Mucosa of rectum (tissue), 2 donors: Measurements from ENCODE around the gene SETBP1.

Source experiments
- H3K27ac ChIP-seq, 2 donors: one replicate each; pipeline ENCODE4 v1.7.0; 2013; ENCODE audit warnings: inconsistent platforms in 2 of 2, low read depth in 2 of 2, low read length in 2 of 2
- H3K27me3 ChIP-seq, 2 donors: one replicate each; pipeline ENCODE4 v1.7.0; 2013; ENCODE audit warnings: low read length in 2 of 2; ENCODE audit not compliant: control insufficient read depth in 2 of 2, insufficient read depth in 2 of 2
- H3K36me3 ChIP-seq, 2 donors: one replicate each; pipeline ENCODE4 v1.7.0; 2013; ENCODE audit warnings: low read length in 2 of 2; ENCODE audit not compliant: control insufficient read depth in 2 of 2, insufficient read depth in 2 of 2
- H3K4me1 ChIP-seq, 2 donors: one replicate each; pipeline ENCODE4 v1.7.0; 2013; ENCODE audit warnings: low read length in 2 of 2, mild to moderate bottlenecking in 1 of 2; ENCODE audit not compliant: control insufficient read depth in 2 of 2, insufficient read depth in 2 of 2
- H3K4me3 ChIP-seq, 2 donors: one replicate each; pipeline ENCODE4 v1.7.0; 2013; ENCODE audit warnings: low read length in 2 of 2
- H3K9ac ChIP-seq, 2 donors: one replicate each; pipeline ENCODE4 v1.7.0; 2013; ENCODE audit warnings: low read length in 2 of 2, low read depth in 1 of 2, mild to moderate bottlenecking in 1 of 2
- H3K9me3 ChIP-seq, 2 donors: one replicate each; pipeline ENCODE4 v1.7.0; 2013; ENCODE audit warnings: low read length in 2 of 2; ENCODE audit not compliant: control insufficient read depth in 2 of 2
- donor health status: healthy.
- donor health status: Normal muscosa, but diverticular disease.

The SETBP1 gene

DNA sequence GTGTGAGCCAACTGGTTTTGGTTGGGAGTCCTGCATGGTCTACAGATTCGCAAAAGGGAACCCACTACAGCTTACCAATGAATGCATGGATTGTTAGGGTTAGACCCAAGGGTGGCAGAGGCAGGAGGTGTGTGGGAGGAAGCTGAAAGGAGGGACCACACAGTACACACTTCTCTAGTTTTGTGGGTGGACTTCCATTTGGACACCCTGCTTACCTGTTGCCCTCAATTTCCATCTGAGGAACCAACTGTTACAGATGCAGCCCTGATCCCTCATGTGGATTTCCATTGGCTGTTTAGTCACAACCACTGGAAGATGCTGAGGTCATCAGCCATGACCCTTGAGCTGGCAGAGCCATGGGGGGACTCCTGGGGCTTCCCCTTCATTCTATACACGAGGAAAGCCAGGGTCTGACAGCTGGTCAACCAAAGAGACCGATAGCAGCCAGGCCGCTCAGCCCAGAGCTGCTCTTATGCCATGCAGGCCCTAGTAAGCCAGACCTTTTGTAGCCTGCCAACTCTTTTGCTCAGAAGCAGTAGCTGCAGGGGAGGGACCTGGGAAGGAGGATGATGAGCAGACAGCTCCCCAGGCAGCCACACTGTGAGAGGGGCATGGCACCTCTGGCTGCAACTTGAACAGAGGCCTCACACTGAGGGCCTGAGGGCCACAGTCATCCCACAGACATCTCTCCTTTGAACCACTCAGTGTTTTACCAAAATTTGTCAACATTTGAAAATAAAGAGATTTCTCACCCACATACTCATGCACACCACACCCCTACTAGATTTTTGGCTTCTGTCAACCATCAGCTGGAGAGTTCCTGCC is 162.1 kb downstream of the SETBP1 start:
- Histone ChIP-seq H3K4me3 (no peak overlapping the region), H3K4me1 (peaks cover 12 to 16% of the 10 kb centered on the region in 2 donors), H3K27ac (no peak overlapping the region), H3K27me3 (no peaks in the 10 kb centered on the region), H3K9ac (no peak overlapping the region), H3K9me3 (no peaks in the 10 kb centered on the region), H3K36me3 (no peaks in the 10 kb centered on the region)

DNA sequence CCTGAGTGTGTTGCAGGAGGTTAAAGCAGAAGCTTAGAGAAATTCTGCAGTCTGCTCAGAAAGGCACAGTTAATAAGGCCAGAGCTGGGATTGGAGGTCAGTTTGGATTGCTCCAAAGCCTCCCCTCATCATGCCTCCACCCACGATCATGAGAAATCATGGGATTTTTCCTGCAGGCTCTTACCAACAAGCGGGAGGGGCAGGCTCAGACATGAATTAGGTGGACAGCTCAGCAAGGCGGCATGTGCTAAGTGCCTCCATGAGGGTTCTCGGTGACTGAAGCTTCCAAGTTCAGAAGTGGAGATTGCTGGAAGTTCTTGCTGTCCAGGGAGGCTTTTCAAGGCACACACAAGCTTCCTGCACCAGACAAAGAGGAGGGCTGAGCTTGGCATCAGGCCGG is 163.8 kb downstream of the SETBP1 start:
- Histone ChIP-seq H3K36me3 (no peaks in the 10 kb centered on the region), H3K9ac (no peak overlapping the region), H3K27ac (no peak overlapping the region), H3K27me3 (no peaks in the 10 kb centered on the region), H3K9me3 (no peaks in the 10 kb centered on the region), H3K4me3 (no peak overlapping the region), H3K4me1 (peaks cover 5 to 9% of the 10 kb centered on the region in 2 donors)

DNA sequence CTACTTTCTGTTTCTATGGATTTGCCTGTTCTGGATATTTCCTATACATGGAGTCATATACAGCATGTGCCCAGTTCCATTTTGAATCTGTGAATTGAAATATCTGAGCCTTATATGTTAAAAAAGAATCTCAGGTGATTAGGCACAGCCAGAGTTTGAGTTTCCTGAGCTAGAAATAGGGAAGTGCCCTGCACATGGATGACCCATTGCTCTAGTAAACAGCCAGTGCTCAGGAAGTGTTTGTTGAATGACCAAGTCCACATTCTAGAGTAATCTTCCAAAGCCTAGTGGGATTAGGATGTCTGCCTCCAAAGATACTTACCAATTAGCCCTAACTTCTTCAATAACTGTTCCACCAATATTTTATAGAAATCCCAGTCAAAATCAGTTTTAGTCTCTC is 165.8 kb downstream of the SETBP1 start:
- H3K36me3 ChIP-seq: no peaks in the 10 kb centered on the region
- H3K4me3 ChIP-seq: no peak overlapping the region
- no peak overlapping the region for H3K9ac ChIP-seq
- no peaks in the 10 kb centered on the region for H3K4me1 ChIP-seq
- H3K27me3 ChIP-seq: no peaks in the 10 kb centered on the region
- H3K27ac ChIP-seq: no peak overlapping the region
- no peaks in the 10 kb centered on the region for H3K9me3 ChIP-seq

DNA sequence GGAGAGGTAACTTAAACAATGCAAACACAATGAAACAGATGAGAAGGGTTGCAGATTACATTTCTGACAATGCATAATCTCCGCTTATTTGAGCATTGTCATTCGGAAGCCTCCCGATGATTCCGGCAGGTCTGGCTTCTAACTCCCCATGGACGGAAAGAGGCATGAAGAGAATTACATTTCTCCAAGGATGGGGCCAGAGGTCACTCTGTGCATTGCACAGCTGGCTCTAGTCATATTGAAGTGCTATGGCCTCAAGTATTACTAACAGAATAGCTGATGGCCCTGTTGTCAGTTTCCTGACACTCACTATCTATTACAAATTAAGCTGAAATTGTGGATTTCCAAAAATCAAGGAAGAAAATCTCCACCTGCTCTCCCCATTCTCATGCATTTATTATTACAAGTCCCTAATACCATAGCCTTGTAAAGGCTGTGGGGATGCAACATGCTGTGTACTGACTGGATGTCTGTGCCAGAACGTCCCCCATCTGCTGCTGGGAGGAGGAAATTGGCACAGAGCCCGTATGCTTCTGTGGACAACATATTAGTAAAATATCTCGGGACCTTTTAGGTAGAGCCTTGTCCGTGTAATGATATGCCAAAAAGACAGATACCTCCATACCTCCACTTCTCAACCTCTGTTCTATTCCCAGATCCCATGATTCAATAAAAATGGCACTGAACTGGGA is 168.1 kb downstream of the SETBP1 start:
- Histone ChIP-seq H3K36me3 (no peaks in the 10 kb centered on the region), H3K27me3 (no peaks in the 10 kb centered on the region), H3K4me3 (no peak overlapping the region), H3K9ac (no peak overlapping the region), H3K27ac (no peak overlapping the region), H3K9me3 (no peaks in the 10 kb centered on the region), H3K4me1 (no peaks in the 10 kb centered on the region)

DNA sequence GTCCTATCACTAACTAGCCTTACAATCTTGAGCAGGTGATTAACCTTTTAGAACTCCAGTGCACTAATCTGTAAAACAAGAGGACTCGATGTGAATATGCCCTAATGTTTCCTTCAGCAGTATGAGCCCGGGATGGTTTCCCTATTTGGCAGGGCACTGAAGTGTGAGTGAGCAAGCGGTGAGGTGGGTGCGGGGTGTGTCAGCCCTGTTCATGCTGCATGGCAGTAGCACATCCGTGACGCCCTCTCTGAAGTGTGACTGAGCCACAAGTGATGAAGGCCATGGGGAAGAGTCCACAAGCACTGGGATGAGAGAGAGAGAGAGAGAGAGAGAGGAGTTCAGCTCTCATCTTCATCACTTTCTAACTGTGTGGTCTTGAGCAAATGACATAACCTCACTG is 168.7 kb downstream of the SETBP1 start:
- Histone ChIP-seq H3K27me3 (no peaks in the 10 kb centered on the region), H3K9me3 (no peaks in the 10 kb centered on the region), H3K9ac (no peak overlapping the region), H3K27ac (no peak overlapping the region), H3K4me1 (no peaks in the 10 kb centered on the region), H3K36me3 (no peaks in the 10 kb centered on the region), H3K4me3 (no peak overlapping the region)

DNA sequence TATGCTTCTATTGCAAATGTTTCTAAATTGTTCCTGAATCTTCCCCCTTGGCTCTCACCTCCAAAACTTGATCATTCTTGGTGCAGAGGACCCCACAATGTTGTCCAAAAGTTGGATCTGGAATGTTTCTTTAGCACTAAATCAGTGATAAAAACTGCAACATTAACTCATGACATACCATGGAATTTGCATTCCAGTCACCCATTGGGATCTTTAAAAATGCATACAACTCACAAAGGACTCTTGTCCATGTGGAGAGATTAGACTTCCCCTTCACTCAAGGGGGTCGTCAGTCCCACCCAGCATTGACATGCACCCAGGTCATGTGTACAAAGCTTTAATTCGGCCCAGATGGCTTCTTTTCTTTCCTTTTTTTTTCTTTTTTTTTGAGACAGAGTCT is 169.3 kb downstream of the SETBP1 start:
- H3K36me3 ChIP-seq: no peaks in the 10 kb centered on the region
- H3K9me3 ChIP-seq: no peaks in the 10 kb centered on the region
- H3K4me3 ChIP-seq: no peak overlapping the region
- H3K27ac ChIP-seq: no peak overlapping the region
- H3K27me3 ChIP-seq: no peaks in the 10 kb centered on the region
- H3K9ac ChIP-seq: no peak overlapping the region
- H3K4me1 ChIP-seq: no peaks in the 10 kb centered on the region

DNA sequence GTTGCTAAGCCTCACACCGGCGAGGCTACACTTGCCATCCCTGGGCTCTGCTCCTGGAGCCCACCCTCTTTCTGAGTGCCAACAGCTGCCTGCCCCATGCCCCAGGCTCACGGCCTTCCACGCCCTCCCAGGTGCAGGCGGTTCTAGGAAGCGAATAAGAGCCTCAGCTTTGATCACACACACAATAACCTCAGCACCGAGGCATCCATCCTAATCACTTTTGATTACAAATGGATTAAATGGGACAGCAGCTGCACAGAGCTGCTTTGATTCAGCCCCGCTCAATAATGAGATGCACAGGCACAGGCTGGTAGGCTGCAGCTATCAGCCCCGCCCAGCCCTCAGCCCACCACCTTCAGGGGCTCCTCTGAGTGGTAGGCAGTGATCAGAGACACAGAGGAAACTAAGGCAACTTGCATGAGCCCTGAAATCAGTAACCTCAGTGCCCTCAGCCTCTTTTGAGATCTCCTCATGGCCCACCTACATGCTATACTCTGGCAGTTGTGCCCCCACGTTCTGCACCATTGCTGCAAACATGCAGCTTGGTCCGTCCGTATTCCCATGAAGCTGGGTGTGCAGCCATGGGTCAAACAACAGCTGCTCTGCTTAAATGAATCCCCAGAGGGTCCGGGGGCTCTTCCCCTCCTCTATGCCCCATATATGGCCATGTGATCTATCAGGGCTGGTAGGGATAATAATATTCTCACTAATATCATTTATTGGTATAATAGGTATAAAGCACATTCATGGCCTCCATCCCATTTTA is 171.4 kb downstream of the SETBP1 start:
- Histone ChIP-seq H3K27ac (no peak overlapping the region), H3K36me3 (no peaks in the 10 kb centered on the region), H3K27me3 (no peaks in the 10 kb centered on the region), H3K4me1 (no peaks in the 10 kb centered on the region), H3K4me3 (no peak overlapping the region), H3K9ac (no peak overlapping the region), H3K9me3 (no peaks in the 10 kb centered on the region)

DNA sequence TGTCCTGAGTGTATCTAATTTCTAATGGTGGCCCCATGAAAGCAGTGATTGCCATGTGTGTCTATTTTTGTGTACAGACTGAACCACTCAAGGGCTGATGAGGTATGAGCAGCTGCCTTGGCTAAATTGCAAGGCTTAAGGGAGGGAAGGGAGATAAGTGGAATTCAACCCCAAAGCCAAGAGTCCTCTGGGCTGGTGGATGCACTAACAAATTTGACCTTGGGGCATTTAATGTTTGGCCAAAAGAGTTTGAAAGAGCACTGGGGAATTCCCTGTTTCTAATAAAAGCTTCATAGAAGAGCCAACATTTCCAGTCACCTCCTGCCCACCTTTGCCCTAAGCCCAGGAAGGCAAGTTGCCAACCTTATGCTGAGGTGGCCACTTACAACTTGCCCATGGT is 172.1 kb downstream of the SETBP1 start:
- H3K9me3 ChIP-seq: no peaks in the 10 kb centered on the region
- H3K9ac ChIP-seq: no peak overlapping the region
- no peak overlapping the region for H3K27ac ChIP-seq
- H3K4me3 ChIP-seq: no peak overlapping the region
- no peaks in the 10 kb centered on the region for H3K27me3 ChIP-seq
- no peaks in the 10 kb centered on the region for H3K36me3 ChIP-seq
- no peaks in the 10 kb centered on the region for H3K4me1 ChIP-seq

DNA sequence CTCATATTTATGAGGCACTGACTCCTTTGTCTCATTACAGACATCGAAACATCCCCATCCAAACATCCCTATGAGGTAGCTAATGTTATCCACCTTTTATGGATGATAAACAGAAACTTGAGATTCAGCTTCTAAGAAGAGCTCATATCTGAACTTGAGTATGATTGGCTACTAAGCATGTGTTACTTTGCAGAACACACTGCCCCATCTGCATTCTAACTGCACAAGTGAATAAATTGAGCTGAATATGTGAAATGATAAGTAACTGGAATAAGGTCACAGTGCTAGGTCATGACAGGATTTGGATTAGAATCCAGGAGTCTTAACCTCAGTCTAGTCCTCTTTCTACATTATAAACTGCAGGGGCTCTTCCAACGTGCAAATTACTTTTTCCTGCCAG is 172.7 kb downstream of the SETBP1 start:
- Histone ChIP-seq H3K4me3 (no peak overlapping the region), H3K9ac (no peak overlapping the region), H3K9me3 (no peaks in the 10 kb centered on the region), H3K27ac (no peak overlapping the region), H3K27me3 (no peaks in the 10 kb centered on the region), H3K36me3 (no peaks in the 10 kb centered on the region), H3K4me1 (no peaks in the 10 kb centered on the region)

DNA sequence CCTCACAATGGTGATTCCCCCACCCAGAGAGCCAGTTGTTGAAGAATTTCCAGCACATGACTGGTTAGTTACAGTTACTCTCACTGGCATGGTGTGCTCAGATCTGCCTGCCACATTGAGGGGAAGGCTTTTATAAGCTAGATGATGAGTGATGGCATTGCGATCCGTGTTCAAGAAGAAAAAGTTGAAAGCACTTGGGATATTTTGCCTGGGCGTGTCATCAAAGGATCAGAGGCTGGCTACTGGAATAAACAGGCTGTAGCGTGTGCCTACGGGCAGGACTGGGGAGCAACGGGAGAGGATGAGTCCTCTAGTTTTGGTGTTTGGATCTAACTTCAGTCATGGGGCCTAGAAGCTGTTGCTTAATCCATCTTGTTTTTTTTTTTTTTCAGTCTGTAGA is 175.0 kb downstream of the SETBP1 start:
- Histone ChIP-seq H3K9ac (no peak overlapping the region), H3K27me3 (no peaks in the 10 kb centered on the region), H3K27ac (no peak overlapping the region), H3K36me3 (no peaks in the 10 kb centered on the region), H3K4me1 (no peaks in the 10 kb centered on the region), H3K4me3 (no peak overlapping the region), H3K9me3 (no peaks in the 10 kb centered on the region)
